GM11168 (cell line): ENCODE measurements around the gene FGD6.

Experiments
- in situ Hi-C: fragments of 300-500 bp; cut with MboI; formaldehyde crosslinking; loops from one replicate; pipeline ENCODE4 v1.12.0; 2022; ENCODE audit warnings: low sequenced_read_pairs; ENCODE audit not compliant: unreplicated experiment

The FGD6 gene

DNA sequence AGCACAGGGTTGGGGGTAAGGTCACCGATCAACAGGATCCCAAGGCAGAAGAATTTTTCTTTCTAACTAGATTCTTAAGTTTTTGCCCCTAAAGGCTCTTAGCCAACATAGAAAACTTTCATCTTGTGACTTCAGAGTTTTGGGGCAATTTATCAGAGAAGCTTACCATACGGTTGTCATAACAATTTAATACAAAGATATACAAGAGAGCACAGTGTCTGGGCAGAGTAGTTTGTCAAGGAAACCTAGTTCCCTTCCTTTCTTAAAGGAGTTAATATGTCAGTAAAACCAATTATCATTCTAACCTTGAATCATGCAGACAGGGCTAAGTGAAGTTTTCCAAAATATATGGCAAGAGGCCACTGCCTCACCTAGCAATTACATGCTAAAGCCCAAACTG is 162.2 kb downstream of the FGD6 start:
- in situ Hi-C loops = no loop called here

DNA sequence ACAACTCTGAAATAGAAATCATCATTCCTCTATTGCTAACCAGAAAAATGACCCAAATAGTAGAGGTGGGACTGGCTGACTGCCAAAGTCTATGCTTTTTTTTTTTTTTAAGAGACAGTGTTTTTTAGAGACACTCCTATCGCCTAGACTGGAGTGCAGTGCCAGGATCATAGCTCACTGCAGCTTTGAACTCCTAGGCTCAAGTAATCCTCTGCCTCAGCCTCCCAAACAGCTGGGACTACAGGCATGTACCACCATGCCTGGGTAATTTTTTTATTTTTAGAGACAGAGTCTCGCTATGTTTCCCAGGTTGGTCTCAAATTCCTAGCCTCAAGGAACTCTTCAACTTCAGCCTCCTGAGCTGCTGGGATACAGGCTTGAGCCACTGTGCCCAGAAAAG is 163.1 kb downstream of the FGD6 start:
- in situ Hi-C loops = no loop called here

DNA sequence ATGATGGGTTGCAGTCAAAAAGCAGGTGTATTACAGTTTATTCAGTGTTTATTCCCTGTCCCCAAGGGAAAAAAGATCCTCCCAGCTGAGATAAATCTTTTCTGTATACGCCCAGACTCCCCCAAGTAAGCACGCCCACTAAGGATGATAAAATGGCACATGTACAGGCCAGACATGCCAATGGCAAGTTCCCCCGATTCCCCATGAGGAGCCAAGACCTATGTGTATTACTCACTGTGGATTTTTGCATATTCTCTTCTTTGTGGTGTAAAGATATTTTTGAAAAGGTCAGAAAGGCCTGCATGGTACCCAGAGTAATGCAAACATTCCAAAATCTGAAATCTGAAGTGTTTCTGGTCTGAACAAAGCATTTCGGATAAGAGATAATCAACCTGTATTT is 166.0 kb downstream of the FGD6 start:
- in situ Hi-C loops = no loop called here

DNA sequence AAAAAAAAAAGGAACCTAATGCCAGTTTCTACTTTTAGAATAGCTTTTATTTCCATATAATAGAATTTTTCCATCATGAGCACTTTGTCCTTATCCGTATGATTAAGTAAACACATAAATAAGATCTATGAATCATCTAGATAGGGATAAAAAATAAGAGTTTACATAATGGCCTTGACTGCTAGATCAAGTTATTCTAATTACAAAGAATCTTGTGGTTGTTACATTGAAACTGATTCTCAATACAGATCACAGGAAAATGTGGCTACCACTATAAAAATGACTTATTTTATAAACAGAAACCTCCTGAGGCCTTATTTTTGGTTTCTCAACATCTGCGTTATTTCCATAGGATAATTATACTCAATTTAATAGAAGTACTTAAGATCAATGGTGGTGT is 179.4 kb downstream of the FGD6 start:
- in situ Hi-C loops = no loop called here

DNA sequence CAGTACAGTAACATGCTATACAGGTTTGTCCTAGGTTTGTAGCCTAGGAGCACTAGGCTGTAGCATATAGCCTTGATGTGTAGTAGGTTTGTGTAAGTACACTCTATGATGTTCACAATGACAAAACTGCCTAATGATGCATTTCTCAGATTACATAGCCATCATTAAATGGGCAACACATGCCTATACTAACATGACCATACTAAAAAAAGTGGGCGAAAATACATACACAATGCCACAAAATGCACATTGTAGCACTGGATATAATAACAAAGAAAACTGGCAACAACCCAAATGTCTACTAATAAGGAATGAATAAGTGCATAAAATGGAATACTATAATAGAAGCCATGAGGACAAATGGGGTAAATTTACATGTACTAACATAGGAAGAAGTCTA is 182.5 kb downstream of the FGD6 start:
- in situ Hi-C loops = no loop called here
